ENCODE results near the gene CCDC169.

DNA sequence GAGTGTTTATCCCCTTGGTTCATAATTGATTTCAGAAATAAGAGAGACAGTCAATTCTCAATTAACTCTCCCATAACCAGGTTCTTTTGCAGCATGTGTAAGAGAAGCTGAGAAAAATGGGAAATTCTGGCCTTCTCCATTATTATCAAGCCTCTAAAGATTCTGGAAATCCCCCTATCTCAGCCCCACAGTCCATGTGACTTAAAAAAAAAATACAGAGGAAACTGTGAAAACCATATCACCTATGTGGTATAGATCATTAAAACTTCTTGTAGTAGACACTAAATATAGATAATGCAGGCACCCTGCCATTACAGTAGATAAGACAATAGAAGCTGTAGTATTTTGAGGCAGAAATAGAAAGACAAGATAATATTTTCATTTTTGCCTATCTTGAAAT, 48.9 kb downstream of the CCDC169 start:
- no peak for TF ChIP-seq EZH2 (IDR thresholded peaks at IDR 0.05; ENCODE audit: borderline replicate concordance)
- TF ChIP-seq, protein P1, sequence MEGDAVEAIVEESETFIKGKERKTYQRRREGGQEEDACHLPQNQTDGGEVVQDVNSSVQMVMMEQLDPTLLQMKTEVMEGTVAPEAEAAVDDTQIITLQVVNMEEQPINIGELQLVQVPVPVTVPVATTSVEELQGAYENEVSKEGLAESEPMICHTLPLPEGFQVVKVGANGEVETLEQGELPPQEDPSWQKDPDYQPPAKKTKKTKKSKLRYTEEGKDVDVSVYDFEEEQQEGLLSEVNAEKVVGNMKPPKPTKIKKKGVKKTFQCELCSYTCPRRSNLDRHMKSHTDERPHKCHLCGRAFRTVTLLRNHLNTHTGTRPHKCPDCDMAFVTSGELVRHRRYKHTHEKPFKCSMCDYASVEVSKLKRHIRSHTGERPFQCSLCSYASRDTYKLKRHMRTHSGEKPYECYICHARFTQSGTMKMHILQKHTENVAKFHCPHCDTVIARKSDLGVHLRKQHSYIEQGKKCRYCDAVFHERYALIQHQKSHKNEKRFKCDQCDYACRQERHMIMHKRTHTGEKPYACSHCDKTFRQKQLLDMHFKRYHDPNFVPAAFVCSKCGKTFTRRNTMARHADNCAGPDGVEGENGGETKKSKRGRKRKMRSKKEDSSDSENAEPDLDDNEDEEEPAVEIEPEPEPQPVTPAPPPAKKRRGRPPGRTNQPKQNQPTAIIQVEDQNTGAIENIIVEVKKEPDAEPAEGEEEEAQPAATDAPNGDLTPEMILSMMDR (IDR thresholded peaks at IDR 0.05; ENCODE audit: poor library complexity): no peak

All from hepatocyte (in vitro differentiated cells).